Muscle layer of duodenum (tissue), 2 donors: ENCODE data around the gene NT5C1B.

Experiments used
- H3K27ac ChIP-seq: one replicate; pipeline ENCODE4 v1.7.0; 2013; ENCODE audit warnings: mild to moderate bottlenecking, low read length
- H3K27me3 ChIP-seq: one replicate; pipeline ENCODE4 v1.7.0; 2013; ENCODE audit warnings: low read depth, mild to moderate bottlenecking, control low read depth, low read length
- H3K36me3 ChIP-seq, 2 donors: one replicate each; pipeline ENCODE4 v1.7.0; 2013; ENCODE audit warnings: low read length in 2 of 2, control low read depth in 1 of 2, mild to moderate bottlenecking in 1 of 2; ENCODE audit not compliant: insufficient read depth in 2 of 2, control insufficient read depth in 1 of 2
- H3K4me1 ChIP-seq, 2 donors: one replicate each; pipeline ENCODE4 v1.7.0; 2013; ENCODE audit warnings: low read length in 2 of 2, mild to moderate bottlenecking in 2 of 2, control low read depth in 1 of 2, moderate library complexity in 1 of 2; ENCODE audit not compliant: insufficient read depth in 2 of 2, control insufficient read depth in 1 of 2
- H3K4me3 ChIP-seq, 2 donors: one replicate each; pipeline ENCODE4 v1.7.0; 2013; ENCODE audit warnings: low read length in 2 of 2, low read depth in 1 of 2, mild to moderate bottlenecking in 1 of 2
- H3K9me3 ChIP-seq, 2 donors: one replicate each; pipeline ENCODE4 v1.7.0; 2013; ENCODE audit warnings: low read length in 2 of 2, control low read depth in 1 of 2, mild to moderate bottlenecking in 1 of 2; ENCODE audit not compliant: control insufficient read depth in 1 of 2
- donor health status: healthy.

The NT5C1B gene

DNA sequence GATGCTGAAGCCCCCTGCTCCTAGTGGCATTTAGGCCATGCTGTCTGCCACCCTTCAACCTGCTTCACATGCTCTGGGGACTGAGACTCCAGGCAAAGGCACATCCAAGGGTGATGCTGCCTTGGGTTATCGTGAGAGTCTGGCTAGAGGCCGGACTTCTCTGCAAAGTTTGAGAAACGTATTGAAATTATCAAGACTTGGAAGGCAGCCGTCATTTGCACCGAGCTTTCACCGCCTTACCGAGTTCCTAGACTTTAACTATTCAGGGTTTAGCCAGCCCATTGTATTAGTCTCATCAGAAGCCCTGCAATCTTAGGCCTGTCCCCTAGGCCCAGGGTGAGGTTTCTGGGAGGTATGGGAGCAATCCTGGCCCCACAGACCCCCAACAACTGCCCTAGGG, 62.9 kb downstream of the NT5C1B start:
- Histone ChIP-seq H3K27ac (no peak overlapping the region), H3K9me3 (no peaks in the 10 kb centered on the region), H3K36me3 (no peaks in the 10 kb centered on the region), H3K4me3 (no peak overlapping the region), H3K27me3 (no peaks in the 10 kb centered on the region), H3K4me1 (no peaks in the 10 kb centered on the region)

DNA sequence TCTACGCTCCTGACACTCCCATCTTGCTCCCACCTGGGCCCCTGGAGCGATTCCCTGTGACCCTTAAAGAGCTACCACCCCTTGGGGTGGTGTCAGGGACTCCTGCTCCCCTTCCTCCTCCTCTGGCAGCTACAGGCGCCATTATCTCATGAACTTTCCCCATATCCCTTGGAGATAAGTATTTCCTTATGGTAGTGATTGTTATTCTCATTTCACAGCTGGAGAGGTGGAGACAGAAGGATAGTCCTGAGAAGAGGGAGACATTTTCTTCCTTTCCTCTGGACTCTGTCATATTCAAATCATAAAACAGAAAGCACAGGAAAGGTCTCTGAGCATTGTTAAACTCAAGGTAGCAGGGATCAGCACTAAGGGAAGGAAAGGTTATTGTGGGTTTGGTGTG, 63.5 kb downstream of the NT5C1B start:
- H3K9me3 ChIP-seq: no peaks in the 10 kb centered on the region
- H3K4me1 ChIP-seq: peaks cover 0 to 2% of the 10 kb centered on the region in 2 donors
- no peak overlapping the region for H3K27ac ChIP-seq
- H3K36me3 ChIP-seq: no peaks in the 10 kb centered on the region
- no peak overlapping the region for H3K4me3 ChIP-seq
- H3K27me3 ChIP-seq: no peaks in the 10 kb centered on the region

DNA sequence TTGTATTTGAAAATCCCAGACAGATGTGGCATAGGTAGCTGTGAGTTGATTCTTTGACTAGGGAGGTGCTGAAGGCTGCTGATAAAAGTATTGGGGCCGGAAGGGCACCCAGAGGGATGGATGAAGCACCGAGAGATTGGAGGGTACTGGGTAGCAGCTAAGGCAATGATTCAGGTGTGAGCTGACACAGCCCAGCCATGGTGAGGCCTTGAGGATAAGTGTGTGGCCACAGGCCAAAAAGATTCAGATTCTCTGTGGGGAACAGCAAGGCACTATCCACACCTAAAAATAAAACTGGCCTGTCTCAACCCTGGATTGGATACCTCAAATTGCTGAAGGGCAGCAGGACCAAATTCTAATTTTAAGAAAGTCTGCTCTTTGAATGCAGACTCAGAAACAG, 64.1 kb downstream of the NT5C1B start:
- H3K36me3 ChIP-seq: no peaks in the 10 kb centered on the region
- no peak overlapping the region for H3K27ac ChIP-seq
- H3K4me3 ChIP-seq: no peak overlapping the region
- H3K4me1 ChIP-seq: peaks cover 0 to 9% of the 10 kb centered on the region in 2 donors
- no peaks in the 10 kb centered on the region for H3K27me3 ChIP-seq
- H3K9me3 ChIP-seq: no peaks in the 10 kb centered on the region

DNA sequence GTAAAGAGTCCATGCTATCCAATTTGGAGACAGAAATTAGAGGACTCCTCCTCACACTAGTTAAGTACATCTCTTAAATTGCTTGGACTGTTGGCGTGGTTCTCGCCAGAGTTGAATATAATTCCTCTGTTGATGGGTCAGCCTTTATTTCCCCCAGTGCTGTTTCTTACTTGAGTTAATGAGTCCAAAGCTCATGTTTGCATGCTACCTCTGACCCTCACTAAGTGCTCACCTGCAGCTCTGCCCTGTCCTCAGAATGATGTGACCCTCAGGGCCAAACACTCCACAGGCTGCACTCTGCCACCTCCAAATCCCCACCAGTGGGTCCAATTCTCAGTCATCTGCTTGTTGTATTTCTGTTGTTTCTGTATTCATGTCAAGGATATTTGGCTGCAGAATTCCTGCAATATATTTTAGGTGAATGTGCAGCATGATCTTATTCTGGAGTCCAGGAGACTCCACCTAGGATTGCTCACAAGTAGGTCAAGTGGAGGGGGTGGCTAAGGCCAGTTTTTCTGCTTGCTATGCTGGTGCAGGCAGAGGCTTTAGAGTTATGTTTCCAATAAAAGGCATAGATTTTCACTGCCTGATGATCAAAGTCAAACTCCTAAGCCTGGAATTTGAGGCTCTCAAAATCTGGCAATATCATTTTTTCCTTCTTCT, 66.8 kb downstream of the NT5C1B start:
- Histone ChIP-seq H3K4me1 (peaks cover 0 to 23% of the 10 kb centered on the region in 2 donors), H3K9me3 (no peaks in the 10 kb centered on the region), H3K4me3 (no peak overlapping the region), H3K27me3 (no peaks in the 10 kb centered on the region), H3K36me3 (no peaks in the 10 kb centered on the region), H3K27ac (no peak overlapping the region)

DNA sequence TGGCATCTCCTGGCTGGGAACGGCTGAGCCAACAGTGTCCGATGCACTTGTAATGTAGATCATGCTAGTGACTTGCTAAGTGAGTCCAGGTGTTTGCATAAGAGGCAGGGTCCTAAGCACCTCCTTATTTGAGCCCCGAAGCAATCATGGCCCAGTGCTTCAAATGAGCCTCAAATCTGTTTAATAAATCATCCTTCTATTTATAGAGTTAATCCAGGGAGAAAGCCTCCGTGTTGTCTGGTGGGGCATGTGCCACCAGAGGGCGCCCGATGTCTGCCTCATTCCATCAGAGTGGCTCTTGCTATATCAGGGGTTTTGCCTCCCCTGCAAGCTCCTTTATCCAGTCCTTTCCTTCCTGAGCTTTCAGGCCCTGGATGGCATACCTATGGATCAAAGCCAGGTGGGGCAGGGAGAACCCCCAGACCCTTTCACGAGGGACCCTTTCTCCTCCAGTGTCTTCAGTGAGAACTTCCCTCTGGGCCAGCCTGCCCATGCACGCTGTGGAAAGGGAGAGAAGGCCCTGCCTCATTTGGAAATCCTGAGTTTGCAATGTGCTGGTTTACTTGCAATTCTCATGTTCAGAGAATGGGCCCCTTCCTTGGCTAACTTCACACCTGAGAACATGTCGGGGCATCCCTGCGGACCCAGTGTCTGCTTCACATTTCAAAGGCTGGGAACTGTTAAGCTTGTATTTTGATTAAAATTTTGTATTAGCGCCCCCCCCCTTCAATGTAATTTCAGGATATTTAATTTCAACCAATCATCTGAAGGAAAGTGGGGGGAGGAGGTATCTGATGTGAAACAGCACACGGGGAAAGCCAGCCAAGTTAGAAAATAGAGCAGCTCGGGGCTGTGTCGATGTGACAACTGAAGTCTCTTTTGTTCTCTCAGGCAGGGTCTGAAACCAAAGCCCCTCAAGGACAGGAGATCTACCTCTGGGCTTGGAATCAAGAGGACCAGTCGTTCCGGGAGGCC, 68.6 kb downstream of the NT5C1B start:
- Histone ChIP-seq H3K27ac (no peak overlapping the region), H3K4me1 (peaks cover 0 to 27% of the 10 kb centered on the region in 2 donors), H3K36me3 (no peaks in the 10 kb centered on the region), H3K27me3 (no peaks in the 10 kb centered on the region), H3K9me3 (no peaks in the 10 kb centered on the region), H3K4me3 (no peak overlapping the region)

DNA sequence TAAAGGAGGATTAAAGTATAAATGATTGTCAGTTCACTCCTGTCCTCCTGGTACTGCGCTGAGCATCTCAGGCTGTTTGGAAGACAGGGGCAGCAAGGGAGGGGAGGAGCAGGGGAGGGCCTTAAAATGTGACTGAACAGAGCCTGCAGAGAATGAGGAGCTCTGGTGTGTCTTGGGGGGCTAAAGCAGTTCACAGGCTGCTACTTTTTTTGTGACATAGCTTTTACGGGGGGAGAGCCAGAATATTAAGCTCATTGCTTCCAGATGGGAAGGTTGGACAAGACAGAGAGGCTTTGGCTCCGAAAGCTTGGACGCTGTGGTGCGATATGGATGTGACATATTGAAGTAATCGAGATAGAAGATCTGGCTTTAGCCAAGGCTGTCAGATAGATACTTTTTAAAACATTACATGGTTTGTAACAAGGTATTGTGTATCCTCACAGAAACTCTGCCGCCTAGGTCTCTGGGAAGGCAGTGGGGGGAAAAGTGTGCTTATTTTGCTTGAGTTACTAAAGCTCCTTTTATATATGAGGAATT, 69.4 kb downstream of the NT5C1B start:
- Histone ChIP-seq H3K9me3 (no peaks in the 10 kb centered on the region), H3K36me3 (no peaks in the 10 kb centered on the region), H3K27ac (no peak overlapping the region), H3K4me1 (peaks cover 0 to 34% of the 10 kb centered on the region in 2 donors), H3K4me3 (no peak overlapping the region), H3K27me3 (no peaks in the 10 kb centered on the region)

DNA sequence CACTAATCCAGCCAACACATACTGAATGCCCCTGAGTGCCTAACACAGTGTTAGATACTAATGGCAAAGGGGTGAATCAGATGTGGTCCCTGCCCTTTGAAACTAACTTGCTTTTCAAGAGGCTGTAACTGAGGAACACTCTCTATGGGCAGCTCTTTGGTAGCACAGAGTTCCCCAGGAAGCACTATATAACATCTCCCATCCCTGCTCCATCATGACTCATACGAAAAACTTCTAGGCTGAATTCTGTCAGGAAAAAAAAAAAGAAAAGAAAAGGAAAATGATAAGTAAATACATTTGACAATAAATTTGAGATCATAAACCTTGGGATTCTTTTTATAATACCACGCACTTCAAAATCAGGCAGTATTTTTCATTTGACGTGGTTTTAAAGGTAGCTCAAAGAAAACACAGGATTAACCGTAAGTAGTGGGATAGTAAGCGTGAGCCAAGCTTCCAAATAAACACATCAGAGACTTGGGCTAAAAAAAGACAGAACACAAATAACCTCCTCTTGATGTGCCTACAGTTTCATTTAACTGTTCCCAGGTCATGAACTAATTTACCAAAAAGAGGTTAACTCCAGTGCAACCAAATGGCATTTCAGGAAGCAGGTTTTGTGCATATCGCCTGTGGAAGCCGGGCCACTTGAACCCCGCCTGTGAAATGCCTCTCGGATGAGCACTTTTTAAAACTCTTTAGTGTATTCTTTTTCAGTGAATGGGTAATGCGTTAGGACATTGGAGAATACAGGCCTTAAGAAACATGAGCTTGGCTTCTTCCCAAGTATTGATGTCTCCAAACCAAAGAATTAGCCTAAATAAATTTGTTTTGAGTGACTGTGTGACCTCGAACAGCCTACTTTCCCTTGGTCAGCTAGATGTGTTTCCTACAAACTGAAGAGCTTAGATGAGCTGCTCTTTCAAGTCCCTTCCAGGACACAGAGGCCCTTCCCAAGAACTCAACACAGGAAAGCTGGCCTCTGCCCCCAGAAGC, 71.0 kb downstream of the NT5C1B start:
- H3K36me3 ChIP-seq: no peaks in the 10 kb centered on the region
- H3K27ac ChIP-seq: peak overlapping the region; percentile 26
- no peak overlapping the region for H3K4me3 ChIP-seq
- H3K4me1 ChIP-seq: peaks cover 0 to 38% of the 10 kb centered on the region in 2 donors
- H3K9me3 ChIP-seq: no peaks in the 10 kb centered on the region
- no peaks in the 10 kb centered on the region for H3K27me3 ChIP-seq

DNA sequence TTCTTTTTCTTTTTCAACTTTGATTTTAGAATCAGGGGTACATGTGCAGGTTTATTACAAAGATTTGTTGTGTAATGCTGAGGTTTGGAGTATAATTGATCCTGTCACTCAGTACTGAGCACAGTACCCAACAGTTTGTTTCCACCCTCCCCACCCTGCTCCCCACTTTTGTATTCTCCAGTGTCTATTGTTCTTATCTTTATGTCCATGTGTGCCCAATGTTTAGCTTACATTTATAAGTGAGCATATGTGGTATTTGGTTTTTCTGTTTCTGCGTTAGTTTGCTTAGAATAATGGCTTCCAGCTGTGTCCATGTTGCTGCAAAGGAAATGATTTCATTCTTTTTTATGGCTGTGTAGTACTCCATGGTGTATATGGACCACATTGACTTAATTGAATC, 72.0 kb downstream of the NT5C1B start:
- Histone ChIP-seq H3K27ac (no peak overlapping the region), H3K27me3 (no peaks in the 10 kb centered on the region), H3K9me3 (no peaks in the 10 kb centered on the region), H3K4me3 (no peak overlapping the region), H3K36me3 (no peaks in the 10 kb centered on the region), H3K4me1 (peaks cover 0 to 38% of the 10 kb centered on the region in 2 donors)

DNA sequence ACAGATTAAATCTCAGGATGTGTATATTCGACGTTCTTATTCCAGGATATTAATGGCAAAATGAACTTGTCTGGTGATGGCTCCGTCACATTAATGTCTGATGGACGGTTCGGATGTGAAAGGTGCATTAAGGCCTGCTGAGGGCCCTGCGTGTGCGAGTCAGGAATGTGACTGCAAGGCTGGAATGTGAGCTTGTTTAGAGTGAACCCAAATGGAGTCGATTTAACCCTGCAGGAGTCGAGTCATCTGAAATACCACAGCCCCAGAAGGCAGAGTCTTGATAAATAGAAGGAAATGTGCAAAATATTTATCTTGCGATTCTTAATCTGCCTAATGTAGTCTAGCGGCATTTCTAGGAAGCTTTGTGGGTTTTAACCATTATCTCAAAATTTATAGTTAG, 73.3 kb downstream of the NT5C1B start:
- Histone ChIP-seq H3K4me3 (no peak overlapping the region), H3K27ac (no peak overlapping the region), H3K9me3 (no peaks in the 10 kb centered on the region)

DNA sequence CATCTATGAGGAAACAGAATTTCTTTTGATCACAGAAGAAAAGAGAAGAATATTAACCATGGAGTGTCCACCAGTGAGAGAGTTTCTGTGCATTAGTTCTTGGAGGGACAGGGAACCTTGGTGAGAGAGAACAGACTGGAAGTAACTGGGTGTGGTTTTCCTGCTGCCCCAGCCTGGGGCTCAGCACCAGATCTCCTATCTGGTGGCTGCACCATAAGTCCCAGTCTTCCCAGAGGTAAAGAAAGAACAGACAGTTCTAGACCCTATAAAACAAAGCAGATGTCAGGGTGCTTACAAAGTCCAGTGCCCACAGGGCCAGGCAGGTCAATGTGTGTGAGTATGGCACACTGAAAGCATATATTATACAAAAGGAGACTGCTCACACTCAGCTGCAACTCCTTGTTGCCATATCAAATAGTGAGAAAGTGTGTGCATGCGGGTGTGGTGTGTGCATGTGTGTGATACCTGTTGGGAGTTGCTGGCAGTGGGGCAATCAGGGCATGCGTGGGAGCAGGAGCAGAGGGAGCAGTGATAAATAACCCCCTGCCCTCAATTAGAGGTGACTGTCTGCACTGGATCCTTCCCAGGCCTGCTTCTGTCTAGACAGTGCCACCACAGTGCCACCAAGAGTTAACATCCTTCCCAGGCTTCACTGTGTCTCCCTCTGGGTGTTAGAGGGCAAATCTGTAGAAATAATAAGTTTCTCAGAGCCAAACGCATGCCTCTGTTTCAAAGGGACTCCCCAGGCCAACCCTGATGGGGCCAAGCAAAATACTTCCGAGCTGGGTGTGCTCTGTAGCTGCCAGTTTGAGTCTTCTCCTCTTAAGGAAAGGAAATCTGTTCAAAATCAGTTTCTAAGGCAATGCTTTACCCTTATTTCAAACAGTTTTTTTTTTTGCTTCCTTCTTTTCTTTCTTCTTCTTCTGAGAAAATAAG, 74.6 kb downstream of the NT5C1B start:
- H3K9me3 ChIP-seq: no peaks in the 10 kb centered on the region
- H3K4me1 ChIP-seq: peaks cover 0 to 27% of the 10 kb centered on the region in 2 donors
- no peaks in the 10 kb centered on the region for H3K36me3 ChIP-seq
- H3K27ac ChIP-seq: no peak overlapping the region
- no peaks in the 10 kb centered on the region for H3K27me3 ChIP-seq
- no peak overlapping the region for H3K4me3 ChIP-seq

More for the DNA sequence above, 73.3 kb downstream of the NT5C1B start:
- no peaks in the 10 kb centered on the region for H3K36me3 ChIP-seq
- H3K4me1 ChIP-seq: peaks cover 0 to 38% of the 10 kb centered on the region in 2 donors
- no peaks in the 10 kb centered on the region for H3K27me3 ChIP-seq
